OCI-LY3 (cell line): ENCODE results near the gene CAMK1D.

ENCODE experiments used
- EZH2phosphoT487 ChIP-seq: fragments of 200-600 bp; shearing (Covaris generic); IDR thresholded peaks from 2 replicates; pipeline ENCODE4 v1.6.1; 2018; ENCODE audit warnings: antibody characterized with exemption, mixed run types, low read depth
- TF ChIP-seq, protein P1 (sequence below): fragments of 200-600, 300-600 bp; sonication (generic); IDR thresholded peaks from 2 replicates; pipeline ENCODE4 v1.5.1; 2014; ENCODE audit warnings: antibody characterized with exemption, low read length, low read depth

DNA sequence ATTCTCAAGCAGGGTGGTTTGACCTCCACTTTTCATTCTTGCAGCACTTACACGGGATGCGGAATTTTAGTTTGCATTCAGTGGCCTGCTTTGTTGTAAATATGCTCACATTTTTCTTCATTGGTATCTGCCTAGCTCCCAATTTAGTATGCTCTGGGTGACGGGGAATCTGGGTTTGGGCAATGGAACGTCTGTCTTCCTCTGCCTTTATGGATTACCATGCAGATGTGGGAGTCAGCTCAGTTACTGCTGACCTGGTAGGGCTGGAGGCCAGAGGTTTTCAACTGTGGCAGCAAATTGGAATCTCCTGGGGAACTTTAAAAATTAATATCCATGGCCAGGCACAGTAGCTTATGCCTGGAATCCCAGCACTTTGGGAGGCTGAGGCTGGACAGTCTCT lies 161.6 kb downstream of the CAMK1D start:
- TF ChIP-seq, protein P1, sequence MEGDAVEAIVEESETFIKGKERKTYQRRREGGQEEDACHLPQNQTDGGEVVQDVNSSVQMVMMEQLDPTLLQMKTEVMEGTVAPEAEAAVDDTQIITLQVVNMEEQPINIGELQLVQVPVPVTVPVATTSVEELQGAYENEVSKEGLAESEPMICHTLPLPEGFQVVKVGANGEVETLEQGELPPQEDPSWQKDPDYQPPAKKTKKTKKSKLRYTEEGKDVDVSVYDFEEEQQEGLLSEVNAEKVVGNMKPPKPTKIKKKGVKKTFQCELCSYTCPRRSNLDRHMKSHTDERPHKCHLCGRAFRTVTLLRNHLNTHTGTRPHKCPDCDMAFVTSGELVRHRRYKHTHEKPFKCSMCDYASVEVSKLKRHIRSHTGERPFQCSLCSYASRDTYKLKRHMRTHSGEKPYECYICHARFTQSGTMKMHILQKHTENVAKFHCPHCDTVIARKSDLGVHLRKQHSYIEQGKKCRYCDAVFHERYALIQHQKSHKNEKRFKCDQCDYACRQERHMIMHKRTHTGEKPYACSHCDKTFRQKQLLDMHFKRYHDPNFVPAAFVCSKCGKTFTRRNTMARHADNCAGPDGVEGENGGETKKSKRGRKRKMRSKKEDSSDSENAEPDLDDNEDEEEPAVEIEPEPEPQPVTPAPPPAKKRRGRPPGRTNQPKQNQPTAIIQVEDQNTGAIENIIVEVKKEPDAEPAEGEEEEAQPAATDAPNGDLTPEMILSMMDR: no peak
- TF ChIP-seq EZH2phosphoT487: no peak
